Activated naive CD8-positive, alpha-beta T cell treated with anti-CD3 and anti-CD28 coated beads, Interleukin-2, amount 10 ng/mL, durations not matched to agents 7 days and 5 days (primary cell): ENCODE data around the gene KCNIP3. TPM values are rescaled to one million over a fixed set of nuclear protein-coding genes. Genes with fewer than 3 reads are reported as not detected.
A peak's percentile ranks its signal among the peaks of the same experiment; 100 is the strongest.

ENCODE experiments used
- ATAC-seq: fragments of 150-1000 bp; cut with Tn5 transposase; one replicate; pipeline ENCODE4 v1.10.0; 2021; ENCODE audit warnings: low read depth, moderate library complexity
- POLR2A ChIA-PET: fragments of 350-600 bp; sonication (Branson Sonifier 250); formaldehyde crosslinking; loops from one replicate; lab custom pipeline; 2021; ENCODE audit warnings: antibody characterized with exemption; lab: Charles Lee
- DNase-seq: peaks from one replicate; pipeline ENCODE4 v3.0.0; 2021
- H3K27ac Mint-ChIP-seq: one replicate; pipeline ENCODE4 v1.8.0; 2022; ENCODE audit warnings: mild to moderate bottlenecking, mixed read lengths
- H3K27me3 Mint-ChIP-seq: one replicate; pipeline ENCODE4 v1.8.0; 2022; ENCODE audit warnings: mild to moderate bottlenecking, moderate library complexity, mixed read lengths
- H3K36me3 Mint-ChIP-seq: one replicate; pipeline ENCODE4 v1.8.0; 2021; ENCODE audit warnings: mild to moderate bottlenecking, mixed read lengths
- H3K4me1 Mint-ChIP-seq: one replicate; pipeline ENCODE4 v1.8.0; 2021; ENCODE audit warnings: mixed read lengths
- H3K4me3 Mint-ChIP-seq: one replicate; pipeline ENCODE4 v1.8.0; 2022; ENCODE audit warnings: mild to moderate bottlenecking, moderate library complexity, mixed read lengths
- H3K9me3 Mint-ChIP-seq: one replicate; pipeline ENCODE4 v1.8.0; 2021; ENCODE audit warnings: mixed read lengths
- total RNA-seq, 2 experiments: library from RNA; stranded (reverse); gene quantifications; one replicate each; pipeline ENCODE4 v1.2.3, GENCODE V29; 2021

The KCNIP3 gene
- total RNA-seq, 2 experiments from 2014 or later: not detected

- no peaks in the 10 kb centered on the region for H3K36me3 Mint-ChIP-seq
- ATAC-seq: no peak
These were observed 19.4 kb downstream of the KCNIP3 start for GRCh38 chr2:95316466-95317122.

GRCh38 chr2:95317123-95317500 lies 20.0 kb downstream of the KCNIP3 start:
- Mint-ChIP-seq H3K4me1 (no peaks in the 10 kb centered on the region), H3K27me3 (no peaks in the 10 kb centered on the region), H3K36me3 (no peaks in the 10 kb centered on the region), H3K27ac (no peak overlapping the region), H3K9me3 (no peaks in the 10 kb centered on the region), H3K4me3 (no peak overlapping the region)
- DNase-seq (no peak), ATAC-seq (no peak)
- POLR2A ChIA-PET: no interaction called here

More at GRCh38 chr2:95316466-95317122, 19.4 kb downstream of the KCNIP3 start:
- H3K27me3 Mint-ChIP-seq: no peaks in the 10 kb centered on the region
- no peak overlapping the region for H3K27ac Mint-ChIP-seq
- no peak overlapping the region for H3K4me3 Mint-ChIP-seq
- POLR2A ChIA-PET: no interaction called here
- no peaks in the 10 kb centered on the region for H3K9me3 Mint-ChIP-seq
- DNase-seq: no peak
- no peaks in the 10 kb centered on the region for H3K4me1 Mint-ChIP-seq

GRCh38 chr2:95317665-95318425 lies 20.7 kb downstream of the KCNIP3 start:
- no peaks in the 10 kb centered on the region for H3K9me3 Mint-ChIP-seq
- POLR2A ChIA-PET: no interaction called here
- H3K36me3 Mint-ChIP-seq: no peaks in the 10 kb centered on the region
- H3K27me3 Mint-ChIP-seq: no peaks in the 10 kb centered on the region
- ATAC-seq: no peak
- no peak for DNase-seq
- no peaks in the 10 kb centered on the region for H3K4me1 Mint-ChIP-seq
- H3K27ac Mint-ChIP-seq: peak overlapping the region; percentile 36
- H3K4me3 Mint-ChIP-seq: no peak overlapping the region

- Mint-ChIP-seq H3K4me3 (no peak overlapping the region), H3K4me1 (no peaks in the 10 kb centered on the region), H3K27ac (no peak overlapping the region), H3K36me3 (no peaks in the 10 kb centered on the region), H3K27me3 (no peaks in the 10 kb centered on the region), H3K9me3 (no peaks in the 10 kb centered on the region)
- DNase-seq (no peak), ATAC-seq (no peak)
- POLR2A ChIA-PET: no interaction called here
These were observed 21.5 kb downstream of the KCNIP3 start for GRCh38 chr2:95318431-95319220.

- DNase-seq: no peak
- H3K4me1 Mint-ChIP-seq: no peaks in the 10 kb centered on the region
- POLR2A ChIA-PET: no interaction called here
- H3K27ac Mint-ChIP-seq: no peak overlapping the region
- no peaks in the 10 kb centered on the region for H3K27me3 Mint-ChIP-seq
- H3K4me3 Mint-ChIP-seq: no peak overlapping the region
- no peaks in the 10 kb centered on the region for H3K9me3 Mint-ChIP-seq
- ATAC-seq: no peak
- no peaks in the 10 kb centered on the region for H3K36me3 Mint-ChIP-seq
These were observed 22.6 kb downstream of the KCNIP3 start for GRCh38 chr2:95319481-95320343.

- Mint-ChIP-seq H3K27me3 (no peaks in the 10 kb centered on the region), H3K27ac (no peak overlapping the region), H3K4me3 (no peak overlapping the region), H3K9me3 (no peaks in the 10 kb centered on the region), H3K4me1 (no peaks in the 10 kb centered on the region), H3K36me3 (no peaks in the 10 kb centered on the region)
- DNase-seq (no peak), ATAC-seq (no peak)
- POLR2A ChIA-PET: no interaction called here
These were observed 23.2 kb downstream of the KCNIP3 start for GRCh38 chr2:95320344-95320712.

GRCh38 chr2:95320986-95321767 lies 24.0 kb downstream of the KCNIP3 start:
- no peak for DNase-seq
- Mint-ChIP-seq H3K27me3 (no peaks in the 10 kb centered on the region), H3K4me1 (peaks cover 2% of the 10 kb centered on the region), H3K4me3 (no peak overlapping the region), H3K27ac (no peak overlapping the region), H3K9me3 (peaks cover 6% of the 10 kb centered on the region), H3K36me3 (no peaks in the 10 kb centered on the region)
- POLR2A ChIA-PET: no interaction called here
- ATAC-seq: no peak

- POLR2A ChIA-PET: no interaction called here
- H3K27ac Mint-ChIP-seq: no peak overlapping the region
- peaks cover 6% of the 10 kb centered on the region for H3K9me3 Mint-ChIP-seq
- H3K4me1 Mint-ChIP-seq: peaks cover 2% of the 10 kb centered on the region
- no peak for ATAC-seq
- no peak for DNase-seq
- H3K4me3 Mint-ChIP-seq: no peak overlapping the region
- H3K36me3 Mint-ChIP-seq: no peaks in the 10 kb centered on the region
- H3K27me3 Mint-ChIP-seq: no peaks in the 10 kb centered on the region
These were observed 26.4 kb downstream of the KCNIP3 start for GRCh38 chr2:95323347-95324155.

GRCh38 chr2:95325026-95325425 lies 27.9 kb downstream of the KCNIP3 start:
- ATAC-seq (no peak), DNase-seq (no peak)
- Mint-ChIP-seq H3K9me3 (peaks cover 6% of the 10 kb centered on the region), H3K36me3 (no peaks in the 10 kb centered on the region), H3K27me3 (no peaks in the 10 kb centered on the region), H3K4me1 (peaks cover 2% of the 10 kb centered on the region), H3K4me3 (no peak overlapping the region), H3K27ac (no peak overlapping the region)
- POLR2A ChIA-PET: no interaction called here

GRCh38 chr2:95325590-95326432 lies 28.7 kb downstream of the KCNIP3 start:
- Mint-ChIP-seq H3K27ac (no peak overlapping the region), H3K4me3 (no peak overlapping the region), H3K4me1 (peaks cover 2% of the 10 kb centered on the region), H3K36me3 (no peaks in the 10 kb centered on the region), H3K27me3 (no peaks in the 10 kb centered on the region), H3K9me3 (peaks cover 6% of the 10 kb centered on the region)
- DNase-seq (no peak), ATAC-seq (no peak)
- POLR2A ChIA-PET: no interaction called here

GRCh38 chr2:95326433-95327140 lies 29.4 kb downstream of the KCNIP3 start:
- ATAC-seq: no peak
- POLR2A ChIA-PET: no interaction called here
- Mint-ChIP-seq H3K4me1 (peaks cover 2% of the 10 kb centered on the region), H3K27me3 (no peaks in the 10 kb centered on the region), H3K36me3 (no peaks in the 10 kb centered on the region), H3K27ac (no peak overlapping the region), H3K9me3 (peaks cover 6% of the 10 kb centered on the region), H3K4me3 (no peak overlapping the region)
- no peak for DNase-seq
